GM12801 (cell line): ENCODE measurements around the gene TSG101.

Experiments used
- TF ChIP-seq, protein P1 (sequence below): IDR thresholded peaks from one replicate; pipeline ENCODE4 v1.5.1; 2011; ENCODE audit warnings: control low read depth; ENCODE audit not compliant: insufficient read length; ENCODE audit errors: extremely low read depth

TSG101 gene

DNA sequence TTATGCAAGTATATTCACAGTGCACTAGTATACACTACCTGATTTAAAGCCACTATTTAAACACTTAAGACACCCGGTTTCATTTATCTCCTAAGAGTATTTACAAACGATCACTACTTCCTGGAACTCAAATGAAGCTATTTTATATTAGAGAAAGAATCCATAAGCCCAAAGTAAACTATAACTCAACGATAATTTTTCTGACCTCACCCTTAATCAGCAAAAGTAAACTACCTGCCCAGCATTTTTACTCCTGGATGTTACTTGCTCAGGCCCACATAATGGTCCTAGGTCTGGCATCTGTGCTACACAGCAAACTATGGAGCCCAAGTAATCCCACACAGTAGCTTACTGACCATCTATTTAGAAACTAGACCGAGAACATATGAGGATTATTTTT is 33.4 kb downstream of the TSG101 start:
- TF ChIP-seq, protein P1, sequence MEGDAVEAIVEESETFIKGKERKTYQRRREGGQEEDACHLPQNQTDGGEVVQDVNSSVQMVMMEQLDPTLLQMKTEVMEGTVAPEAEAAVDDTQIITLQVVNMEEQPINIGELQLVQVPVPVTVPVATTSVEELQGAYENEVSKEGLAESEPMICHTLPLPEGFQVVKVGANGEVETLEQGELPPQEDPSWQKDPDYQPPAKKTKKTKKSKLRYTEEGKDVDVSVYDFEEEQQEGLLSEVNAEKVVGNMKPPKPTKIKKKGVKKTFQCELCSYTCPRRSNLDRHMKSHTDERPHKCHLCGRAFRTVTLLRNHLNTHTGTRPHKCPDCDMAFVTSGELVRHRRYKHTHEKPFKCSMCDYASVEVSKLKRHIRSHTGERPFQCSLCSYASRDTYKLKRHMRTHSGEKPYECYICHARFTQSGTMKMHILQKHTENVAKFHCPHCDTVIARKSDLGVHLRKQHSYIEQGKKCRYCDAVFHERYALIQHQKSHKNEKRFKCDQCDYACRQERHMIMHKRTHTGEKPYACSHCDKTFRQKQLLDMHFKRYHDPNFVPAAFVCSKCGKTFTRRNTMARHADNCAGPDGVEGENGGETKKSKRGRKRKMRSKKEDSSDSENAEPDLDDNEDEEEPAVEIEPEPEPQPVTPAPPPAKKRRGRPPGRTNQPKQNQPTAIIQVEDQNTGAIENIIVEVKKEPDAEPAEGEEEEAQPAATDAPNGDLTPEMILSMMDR: no peak

DNA sequence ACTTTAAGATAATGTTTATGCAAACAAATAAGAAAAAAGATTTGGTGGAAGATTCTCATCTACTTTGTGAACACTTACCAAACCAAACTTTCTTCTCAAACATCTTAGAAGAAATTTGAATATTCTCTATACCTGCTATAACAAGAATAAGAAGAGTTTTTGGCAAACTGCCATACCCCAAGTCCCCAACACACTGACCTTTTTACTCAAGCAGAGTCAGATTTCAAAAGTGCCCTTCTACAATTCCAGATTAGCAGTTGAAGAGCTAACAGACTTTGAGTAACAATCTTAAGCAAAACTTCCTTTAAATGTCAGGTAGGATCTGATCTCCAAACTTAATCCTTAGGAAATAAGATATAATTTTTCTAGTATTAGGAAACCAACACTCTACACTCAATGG is 33.9 kb downstream of the TSG101 start:
- TF ChIP-seq, protein P1: no peak

DNA sequence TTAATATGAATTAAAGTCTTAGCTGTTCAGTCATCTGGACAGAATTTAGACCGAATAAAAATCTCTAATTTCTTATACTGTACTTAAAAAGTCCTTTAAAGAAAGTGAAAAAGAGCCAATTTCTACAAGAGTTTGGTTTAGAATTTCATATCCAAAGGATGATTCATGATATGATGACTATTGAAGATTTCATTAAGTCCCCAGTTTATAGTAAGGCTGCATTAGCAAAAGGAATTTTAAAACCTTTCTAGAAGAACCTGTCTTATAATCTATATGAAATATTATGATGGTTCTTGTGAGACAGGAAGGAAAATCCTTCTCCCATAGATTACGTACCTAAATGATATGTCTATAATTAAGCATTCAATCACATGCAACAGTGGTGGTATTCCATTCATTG is 34.8 kb downstream of the TSG101 start:
- TF ChIP-seq, protein P1: no peak

DNA sequence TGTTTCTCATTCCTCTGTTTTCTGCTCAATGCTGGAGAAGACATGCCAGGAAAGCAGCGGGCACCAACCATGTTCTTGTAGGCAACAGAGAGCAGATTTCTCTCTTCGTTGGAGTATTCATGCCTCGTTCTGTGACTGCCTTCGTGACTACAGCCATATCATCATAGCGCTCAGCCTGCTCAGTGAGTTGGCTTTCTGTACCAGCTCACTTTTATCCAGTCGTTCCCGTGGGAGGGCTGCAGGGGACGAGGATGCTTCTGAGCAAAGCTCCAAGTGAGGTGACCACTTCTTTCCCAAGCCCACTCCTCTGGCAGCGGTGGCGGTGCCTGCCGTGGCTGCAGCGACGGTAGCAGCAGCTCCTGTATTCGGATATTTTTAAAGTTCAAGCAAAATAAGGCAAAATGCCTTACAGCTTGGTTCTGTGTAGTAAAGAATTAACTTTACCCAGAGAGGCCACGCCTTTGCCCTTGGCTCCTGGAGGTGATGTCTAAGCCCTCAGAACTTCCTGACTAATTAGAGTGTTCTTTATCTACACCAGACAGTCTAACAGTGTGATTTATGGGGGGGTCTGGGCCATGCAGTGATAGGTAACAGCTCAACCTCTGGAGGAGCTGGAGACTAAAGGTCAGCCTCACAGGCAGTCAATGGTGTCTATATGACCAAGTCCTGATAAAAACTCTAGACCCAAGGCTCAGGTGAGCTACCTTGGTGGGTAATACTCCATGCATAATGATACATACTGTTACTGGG is 35.8 kb downstream of the TSG101 start:
- TF ChIP-seq, protein P1: no peak

DNA sequence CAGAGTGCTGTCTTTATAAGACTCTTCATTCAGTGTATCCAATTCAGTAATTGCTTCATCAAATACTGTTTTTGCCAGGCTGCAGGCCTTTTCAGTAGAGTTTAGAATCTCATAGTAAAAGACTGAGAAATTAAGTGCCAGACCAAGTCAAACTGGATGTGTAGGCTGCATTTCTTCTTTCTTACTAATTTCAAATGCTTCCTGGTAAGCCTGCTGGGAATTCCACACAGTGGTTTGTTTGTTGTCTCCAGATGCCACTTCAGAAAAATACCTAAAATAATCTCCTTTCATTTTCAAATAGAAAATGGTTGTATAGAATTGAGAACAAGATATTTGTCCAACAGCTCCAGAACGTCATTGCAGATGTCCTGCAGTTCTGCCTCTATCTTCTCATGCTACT is 36.4 kb downstream of the TSG101 start:
- TF ChIP-seq, protein P1: no peak

DNA sequence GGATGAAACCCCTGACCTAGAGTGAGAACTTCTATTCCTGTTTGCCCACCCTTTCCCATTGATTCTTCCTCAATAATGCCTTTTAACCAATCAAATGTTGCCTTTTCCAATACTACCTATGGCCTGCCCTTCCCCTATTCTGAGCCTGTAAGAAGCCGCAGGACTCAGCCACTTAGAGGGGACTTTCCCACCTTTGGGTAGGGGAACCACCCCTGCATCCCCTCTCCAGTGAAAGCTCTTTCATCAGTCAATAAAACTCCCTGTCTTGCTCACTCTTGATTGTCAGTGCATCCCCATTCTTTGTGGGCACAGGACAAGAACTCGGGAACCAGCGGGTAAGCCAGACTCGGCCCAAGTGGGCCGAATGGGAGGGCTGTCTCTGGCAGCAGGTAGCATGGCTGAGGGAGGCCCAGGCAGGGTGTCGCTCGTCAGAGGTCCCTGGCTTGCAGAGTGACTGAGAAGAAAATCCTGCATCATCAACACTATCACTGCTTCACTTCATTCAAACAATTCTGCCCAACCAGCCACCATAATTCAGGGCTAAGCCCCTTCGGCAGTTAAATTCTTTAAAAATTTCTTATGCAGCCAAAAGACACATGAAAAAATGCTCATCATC is 40.7 kb downstream of the TSG101 start:
- TF ChIP-seq, protein P1: no peak

DNA sequence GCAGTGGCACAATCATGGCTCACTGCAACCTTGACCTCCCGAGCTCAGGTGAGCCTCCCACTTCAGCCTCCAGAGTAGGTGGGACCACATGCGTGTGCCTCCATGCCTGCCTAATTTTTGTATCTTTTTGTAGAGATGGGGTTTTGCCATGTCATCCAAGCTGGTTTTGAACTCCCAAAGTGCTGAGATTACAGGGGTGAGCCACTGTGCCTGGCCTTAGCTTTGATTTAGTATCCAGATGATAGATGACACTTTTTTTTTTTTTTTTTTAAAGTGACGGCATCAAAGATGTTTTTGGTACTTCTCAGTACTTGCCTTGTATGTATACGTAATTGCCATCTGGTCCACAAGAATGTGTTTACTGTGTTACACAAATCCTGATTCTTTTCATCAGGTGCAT is 47.7 kb downstream of the TSG101 start:
- TF ChIP-seq, protein P1: no peak
